Measurements from ENCODE around the gene ORMDL3.
"Not testable (repeated sequence)": the region's sequence is repeated elsewhere in the genome, so short reads cannot be mapped to it uniquely, and the experiment has no call there.

ORMDL3 gene

DNA sequence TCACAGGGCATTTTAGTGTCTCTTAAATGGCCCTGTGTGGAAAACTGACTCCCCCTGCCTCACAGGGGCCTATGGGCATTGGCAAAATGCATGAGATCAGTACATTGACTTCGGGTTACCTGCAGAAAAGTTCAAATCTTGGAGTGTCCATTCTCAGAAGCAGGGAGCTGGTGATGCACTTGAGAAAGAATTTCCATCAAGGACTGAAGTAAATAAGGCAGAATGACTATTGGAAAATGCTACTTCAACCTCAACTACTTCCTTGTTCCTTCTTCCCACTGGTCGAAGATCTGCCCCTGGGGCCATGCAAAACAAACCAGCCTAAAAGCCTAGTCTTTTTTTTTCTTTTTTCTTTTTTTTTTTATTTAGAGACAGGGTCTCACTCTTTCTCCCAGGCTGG, 21.6 kb upstream of the ORMDL3 start:
- DNase-seq (ENCODE audit: low read depth, low spot score) = no peak

DNA sequence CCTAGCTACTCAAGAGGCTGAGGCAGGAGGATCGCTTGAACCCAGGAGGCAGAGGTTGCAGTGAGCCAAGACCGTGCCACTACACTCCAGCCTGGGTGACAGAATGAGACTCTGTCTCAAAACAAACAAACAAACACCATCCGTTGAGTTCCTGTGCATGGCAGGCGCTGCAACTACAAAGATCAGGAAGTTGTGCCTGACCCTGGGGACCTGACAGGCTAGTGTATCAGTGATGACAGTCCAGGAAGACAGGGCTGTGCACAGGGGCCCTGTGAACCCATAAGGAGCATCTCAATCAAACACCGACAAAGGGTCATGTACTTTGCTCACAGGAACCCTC, 21.1 kb upstream of the ORMDL3 start:
- DNase-seq (ENCODE audit: low read depth, low spot score) = not testable (repeated sequence)

DNA sequence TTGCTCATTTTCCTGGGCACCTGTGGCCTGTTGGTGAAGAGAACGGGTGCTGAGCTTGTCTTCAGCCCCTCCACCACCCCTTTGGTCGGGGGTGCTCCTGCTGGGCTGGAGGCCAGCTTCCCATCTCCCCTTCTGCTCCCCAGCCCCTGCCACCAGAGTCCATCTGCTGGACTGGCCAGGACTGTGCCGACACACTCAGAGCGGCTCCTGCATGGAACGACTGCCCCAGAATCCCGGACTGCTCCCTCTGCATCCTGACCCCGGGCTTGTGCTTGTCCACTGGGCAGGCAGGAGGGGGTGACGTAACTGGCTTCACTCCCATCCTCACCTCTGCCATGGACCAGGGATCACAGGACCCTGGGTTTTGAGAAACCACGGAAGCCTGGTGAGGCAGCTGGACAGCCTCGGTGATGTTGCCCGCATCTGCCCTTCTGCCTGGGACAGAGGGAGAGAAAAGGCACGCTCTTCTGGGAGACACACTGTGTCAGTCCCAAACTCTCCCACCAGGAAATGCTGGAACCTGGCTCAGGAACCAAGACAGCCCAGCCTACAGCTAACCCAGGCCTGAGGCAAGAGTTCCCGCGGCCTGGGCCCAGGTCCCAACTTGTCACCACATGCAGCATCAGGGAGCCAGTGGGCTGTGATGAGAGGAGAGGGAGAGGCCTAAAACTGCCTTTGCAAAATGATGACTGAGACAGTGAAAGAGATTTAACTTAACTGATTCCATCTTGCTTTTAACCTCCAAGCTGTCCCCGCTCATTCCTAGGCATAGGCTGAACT, 19.3 kb upstream of the ORMDL3 start:
- no peak for DNase-seq (ENCODE audit: low read depth, low spot score)

DNA sequence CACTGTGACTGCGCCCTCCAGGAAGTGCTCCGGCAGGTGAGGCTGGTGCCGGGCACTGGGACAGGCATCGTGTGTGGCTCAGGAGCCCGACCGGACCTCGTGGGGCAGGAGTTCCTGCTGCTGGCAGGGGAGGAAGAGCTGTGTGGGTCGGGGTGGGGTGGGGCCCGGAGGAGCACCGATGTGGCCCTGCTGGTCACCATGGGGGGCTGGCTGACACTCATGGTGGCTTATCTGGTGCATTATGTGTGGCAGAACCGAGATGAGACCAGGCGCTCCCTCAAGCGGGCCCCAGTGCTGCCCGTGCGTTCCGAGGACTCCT, 17.0 kb upstream of the ORMDL3 start:
- no peak for DNase-seq (ENCODE audit: low read depth, low spot score)

DNA sequence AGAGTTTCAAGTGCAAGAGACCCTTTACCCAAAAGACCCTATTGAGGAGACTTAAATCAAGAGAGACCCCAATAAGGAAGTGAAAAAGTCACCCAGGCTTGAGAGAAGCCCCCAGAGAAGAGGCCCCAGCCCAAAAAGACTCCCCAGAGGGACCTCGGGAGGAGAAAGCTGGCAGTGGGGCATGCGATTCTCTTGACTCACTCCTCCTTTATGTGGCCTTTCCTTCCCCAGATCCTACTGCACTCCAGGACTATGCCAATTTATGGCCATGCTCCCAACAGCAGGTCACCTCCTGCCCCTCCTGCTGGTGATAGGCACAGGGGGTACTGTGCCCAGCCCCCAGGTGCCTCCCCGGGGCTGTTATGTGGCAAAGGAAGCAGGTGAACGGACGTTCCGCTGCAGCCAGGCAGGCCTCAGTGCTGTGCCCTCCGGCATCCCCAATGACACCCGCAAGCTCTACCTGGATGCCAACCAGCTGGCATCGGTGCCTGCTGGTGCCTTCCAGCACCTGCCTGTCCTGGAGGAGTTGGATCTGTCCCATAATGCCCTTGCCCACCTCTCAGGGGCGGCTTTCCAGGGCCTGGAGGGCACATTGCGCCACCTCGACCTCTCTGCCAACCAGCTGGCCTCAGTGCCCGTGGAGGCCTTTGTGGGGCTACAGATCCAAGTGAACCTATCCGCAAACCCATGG, 16.4 kb upstream of the ORMDL3 start:
- DNase-seq (ENCODE audit: low read depth, low spot score) = no peak

DNA sequence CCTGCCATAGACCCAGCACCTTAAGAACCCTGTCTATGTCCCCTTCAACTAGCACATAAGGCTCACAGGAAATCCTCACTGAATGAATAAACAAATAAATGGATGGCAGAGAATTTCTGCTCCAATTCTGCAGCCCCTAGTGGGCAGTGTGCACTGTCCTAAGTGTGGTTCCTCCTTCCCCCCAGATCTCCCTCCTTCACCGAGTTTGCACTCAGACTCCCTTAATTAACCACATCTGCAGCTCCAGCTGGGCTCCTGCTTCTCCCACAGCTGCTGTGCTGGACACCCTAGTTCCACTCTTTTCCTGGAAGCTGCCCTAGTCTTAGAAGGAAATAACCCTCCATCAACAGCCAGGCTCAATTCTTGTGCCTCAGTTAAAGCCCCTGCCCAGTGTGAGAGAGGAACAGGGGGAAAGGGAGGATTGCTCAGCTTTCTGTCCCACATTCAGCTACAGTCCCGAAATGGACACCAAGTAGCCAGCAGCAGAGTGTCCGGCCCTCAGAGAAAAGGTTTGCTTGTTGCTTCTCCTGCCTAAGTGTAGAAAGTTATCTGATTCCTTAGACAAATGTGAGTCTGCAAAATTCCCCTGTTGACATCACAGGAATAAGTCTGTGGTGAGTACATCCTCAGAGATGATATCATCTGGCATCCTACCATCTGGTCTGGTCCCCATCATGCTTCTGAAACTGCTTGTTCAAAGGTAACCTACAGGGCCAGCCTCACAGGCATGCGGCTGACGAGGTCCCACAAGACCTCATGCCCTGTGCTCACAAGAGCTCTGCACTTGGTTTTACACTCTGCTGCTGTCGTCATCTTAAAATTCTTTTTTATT, 12.4 kb upstream of the ORMDL3 start:
- DNase-seq (ENCODE audit: low read depth, low spot score) = no peak

DNA sequence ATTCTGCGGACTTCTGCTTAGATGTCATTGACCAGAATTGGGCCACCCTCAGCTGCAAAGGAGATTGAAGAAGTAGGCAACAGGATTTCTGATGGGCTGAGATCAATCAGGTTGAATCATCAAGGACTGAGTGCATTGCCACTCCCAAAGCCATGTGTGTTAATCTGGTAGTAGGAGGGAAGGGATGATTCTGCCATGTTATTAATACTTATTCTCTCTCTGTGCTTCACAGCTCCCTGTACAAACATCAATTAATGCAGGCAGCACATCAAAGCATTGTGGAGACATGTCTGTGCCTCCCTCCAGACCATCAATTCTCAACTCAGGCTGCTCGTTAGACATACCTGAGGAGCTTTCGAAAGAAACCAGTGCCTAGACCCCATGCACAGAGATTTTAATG, 11.7 kb upstream of the ORMDL3 start:
- DNase-seq (ENCODE audit: low read depth, low spot score) = no peak

DNA sequence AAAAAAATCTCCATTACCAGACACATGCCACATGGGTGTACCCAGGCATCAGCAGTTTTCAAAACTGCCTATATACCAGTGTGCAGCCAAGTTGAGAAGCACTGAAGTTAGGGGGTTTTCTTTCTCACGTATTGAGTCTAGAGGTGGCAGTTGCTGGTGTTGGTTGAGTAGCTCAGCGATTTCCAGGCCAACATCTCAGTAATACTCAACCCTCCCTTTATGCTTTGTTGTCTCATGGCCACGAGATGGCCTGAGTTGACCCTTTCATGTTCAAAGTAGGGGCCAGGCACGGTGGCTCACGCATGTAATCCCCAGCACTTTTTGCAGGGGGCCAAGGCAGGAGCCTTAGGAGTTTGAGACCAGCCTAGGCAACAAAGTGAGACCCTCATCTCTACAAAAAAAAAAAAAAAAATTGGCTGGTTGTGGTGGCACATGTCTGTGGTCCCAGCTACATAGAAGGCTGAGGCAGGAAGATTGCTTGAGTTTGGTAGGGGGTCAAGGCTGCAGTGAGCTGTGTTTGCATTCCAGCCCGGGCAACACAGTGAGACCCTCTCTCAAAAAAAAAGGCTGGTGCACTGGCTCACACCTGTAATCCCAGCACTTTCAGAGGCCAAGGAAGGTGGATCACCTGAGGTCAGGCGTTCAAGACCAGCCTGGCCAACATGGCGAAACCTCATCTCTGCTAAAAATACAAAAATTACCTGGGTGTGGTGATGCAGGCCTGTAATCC, 10.9 kb upstream of the ORMDL3 start:
- DNase-seq (ENCODE audit: low read depth, low spot score) = no peak

DNA sequence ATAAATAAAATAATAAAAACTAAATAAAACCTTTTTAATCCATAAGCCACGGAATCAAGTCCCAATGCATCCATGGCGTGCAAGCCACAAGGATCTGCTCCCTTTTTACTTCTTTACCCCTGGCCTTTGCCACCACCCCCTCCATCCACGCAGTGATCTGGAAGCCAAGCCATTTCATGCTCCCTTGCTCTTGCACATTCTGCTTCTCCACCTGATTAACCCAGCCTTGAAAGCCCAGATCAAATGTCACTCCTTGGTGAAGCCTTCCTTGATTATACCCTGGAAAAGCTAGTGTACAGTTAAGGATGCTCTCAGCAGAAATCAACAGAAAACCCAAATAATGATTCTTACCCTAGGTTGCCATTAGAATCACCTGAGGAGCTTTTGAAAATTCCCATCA, 10.0 kb upstream of the ORMDL3 start:
- no peak for DNase-seq (ENCODE audit: low read depth, low spot score)

DNA sequence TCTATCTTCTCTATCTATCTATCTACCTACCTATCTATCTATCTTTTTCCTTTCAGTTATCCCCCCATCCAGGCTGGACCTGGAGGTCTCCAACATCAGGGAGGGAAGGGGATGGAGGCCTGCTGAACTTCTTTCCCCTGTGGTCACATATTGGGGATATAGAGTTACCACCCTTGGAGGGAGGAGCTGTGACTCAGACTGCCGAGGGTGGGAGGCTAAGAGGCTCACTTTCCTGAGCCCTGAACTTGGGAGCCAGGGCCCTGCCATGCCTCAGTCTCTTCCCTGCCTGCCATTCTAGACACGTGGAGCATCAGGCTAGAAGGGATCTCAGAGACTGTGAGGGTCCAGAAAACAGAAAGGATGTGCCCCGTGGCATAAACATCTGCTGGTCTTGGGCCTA, 8.5 kb upstream of the ORMDL3 start:
- DNase-seq (ENCODE audit: low read depth, low spot score) = no peak

DNA sequence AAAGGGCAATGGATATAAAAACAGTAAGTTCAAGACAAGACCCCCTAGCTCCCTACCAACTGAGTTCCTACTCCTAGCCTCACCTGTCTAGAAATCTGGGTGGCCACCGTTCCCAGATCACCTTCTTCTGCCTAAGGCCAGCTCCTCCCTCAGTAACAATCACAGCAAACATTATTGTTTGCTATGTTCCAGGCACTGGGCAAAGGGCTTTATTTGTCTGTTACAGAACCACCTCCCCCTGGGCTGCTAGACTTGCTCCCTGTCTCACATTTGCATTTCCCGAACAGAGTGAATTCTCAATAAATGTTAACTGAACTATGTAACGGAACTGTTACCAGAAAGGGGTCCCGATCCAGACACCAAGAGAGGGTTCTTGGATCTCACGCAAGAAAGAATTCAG, 6.9 kb upstream of the ORMDL3 start:
- no peak for DNase-seq (ENCODE audit: low read depth, low spot score)

DNA sequence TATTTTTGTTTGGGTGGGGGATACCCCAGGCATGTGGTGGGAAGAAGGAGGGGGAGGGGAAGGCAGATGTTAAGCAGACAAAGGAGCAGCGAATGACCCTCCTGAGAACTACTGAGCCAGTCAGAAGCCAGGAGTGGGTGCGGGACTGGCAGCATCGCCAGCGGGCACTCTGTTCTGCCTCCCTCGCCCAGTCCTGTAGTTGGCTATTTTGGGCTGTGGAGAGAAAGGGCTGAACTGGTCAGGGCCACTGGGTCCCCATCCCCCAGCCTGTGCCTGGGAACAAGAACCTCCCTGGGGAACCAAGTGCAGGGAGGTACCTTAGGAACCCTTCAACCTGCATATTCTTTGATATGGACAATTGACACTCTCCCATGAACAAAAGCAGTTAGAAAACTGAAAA, 6.5 kb upstream of the ORMDL3 start:
- DNase-seq (ENCODE audit: low read depth, low spot score) = no peak

DNA sequence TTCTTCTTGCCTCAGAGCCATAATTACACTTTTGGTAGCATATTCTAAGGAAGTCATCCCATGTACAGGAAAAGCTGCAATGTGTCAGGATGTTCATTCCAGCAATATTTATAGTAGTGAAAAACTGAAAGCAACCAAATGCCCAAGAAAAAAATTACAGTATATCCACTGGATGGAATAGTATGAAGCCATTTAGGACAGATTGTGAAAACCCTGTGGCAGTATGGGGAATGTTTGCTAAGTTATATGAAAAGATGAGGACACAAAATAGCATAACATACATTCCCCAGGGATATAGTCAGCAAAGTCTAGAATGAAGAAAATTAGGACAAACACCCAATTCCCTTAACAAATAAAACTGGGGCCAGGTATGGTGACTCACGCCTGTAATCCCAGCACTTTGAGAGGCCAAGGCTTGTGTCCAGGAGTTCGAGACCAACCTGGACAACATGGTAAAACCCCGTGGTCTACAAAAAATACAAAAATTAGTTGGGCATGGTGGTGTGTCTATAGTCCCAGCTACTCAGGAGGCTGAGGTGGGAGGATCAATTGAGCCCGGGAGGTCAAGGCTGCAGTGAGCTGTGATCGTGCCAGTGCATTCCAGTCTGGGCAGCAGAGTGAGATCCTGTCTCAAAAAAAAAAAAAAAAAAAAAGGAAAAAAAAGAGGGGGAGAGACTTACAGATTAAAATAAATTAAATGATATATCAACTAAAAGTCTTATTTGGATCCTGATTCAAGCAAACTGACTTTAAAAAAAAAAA, 2.4 kb upstream of the ORMDL3 start:
- no peak for DNase-seq (ENCODE audit: low read depth, low spot score)

DNA sequence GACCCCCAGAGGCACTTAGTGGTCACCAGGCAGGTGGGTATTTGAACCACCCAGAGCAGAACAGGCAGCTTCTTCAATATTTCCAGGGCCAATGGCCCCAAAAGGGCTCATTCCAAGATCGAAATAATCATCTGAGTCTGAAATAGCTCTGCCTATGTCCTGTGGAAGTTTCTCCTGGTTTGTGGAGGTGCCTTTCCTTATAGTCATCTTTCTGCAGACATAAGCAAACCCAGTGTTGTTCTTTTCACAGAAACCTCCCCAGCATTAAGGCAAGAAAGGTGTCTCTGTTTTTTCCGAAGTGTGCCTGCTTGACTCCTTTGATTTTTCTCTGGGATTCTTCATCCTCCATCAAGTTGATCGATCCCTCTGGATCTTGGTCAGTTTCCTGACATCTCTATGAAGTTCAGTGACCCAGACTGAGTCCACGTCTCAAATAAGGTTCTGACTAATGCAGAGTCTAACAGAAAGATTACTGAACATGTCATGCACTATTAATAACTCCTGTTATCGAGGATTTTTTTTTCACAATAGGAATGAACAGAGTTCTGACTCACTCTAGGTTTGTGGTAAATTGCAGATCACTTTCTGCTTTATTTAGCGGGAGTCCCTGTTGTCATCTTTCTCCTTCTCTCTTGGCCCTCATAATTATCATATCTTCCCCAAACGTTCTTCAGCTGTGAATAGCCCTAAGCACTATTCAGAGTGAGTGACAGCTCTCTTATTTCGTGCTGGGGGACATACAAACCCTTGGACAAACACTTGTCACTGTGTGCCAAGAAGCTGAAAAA, 1.7 kb upstream of the ORMDL3 start:
- no peak for DNase-seq (ENCODE audit: low read depth, low spot score)

DNA sequence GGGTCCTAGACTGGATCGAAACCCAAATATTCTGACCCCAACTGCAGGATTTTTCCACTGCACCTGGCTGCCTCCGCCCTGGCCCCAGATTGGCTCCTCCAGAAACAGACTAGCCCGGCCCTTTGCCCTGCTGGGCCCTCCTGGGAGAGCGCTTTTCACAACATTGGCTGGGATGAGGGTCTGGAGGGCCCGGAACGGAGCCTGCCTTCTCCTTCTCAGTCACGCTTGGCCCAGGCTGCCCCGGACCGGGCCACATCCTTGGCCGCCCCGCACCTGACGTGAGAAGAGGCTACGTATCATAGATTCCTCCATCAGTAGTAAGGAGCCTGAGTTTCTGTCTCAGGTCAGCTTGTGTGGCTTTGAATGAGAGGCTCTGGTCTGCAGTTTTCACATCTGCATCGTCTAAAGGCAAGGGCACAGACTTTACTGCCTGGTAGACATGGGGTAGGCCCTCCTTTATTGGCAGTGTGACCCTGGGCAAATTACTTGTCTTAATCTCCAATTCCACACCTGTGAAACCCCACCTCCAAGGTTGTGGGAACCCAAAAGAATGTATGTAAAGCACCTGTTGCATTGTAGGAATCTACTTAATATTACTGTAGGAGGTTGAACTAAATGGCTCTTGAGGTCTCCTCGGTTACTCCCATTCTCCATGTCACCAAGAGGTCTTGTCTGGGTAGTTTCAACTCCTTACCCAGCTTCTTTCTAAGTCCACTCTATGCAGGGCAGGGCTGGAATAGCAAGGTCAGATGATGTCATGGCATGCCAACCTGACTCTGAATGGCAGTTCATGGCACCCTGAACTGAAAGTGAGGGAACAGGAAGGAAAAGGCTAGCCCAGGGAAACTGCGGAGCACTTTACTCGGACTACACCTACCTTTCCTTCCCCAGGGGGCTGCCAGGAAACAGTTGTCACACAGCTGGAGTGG, 792 bp upstream of the ORMDL3 start:
- no peak for DNase-seq (ENCODE audit: low read depth, low spot score)

DNA sequence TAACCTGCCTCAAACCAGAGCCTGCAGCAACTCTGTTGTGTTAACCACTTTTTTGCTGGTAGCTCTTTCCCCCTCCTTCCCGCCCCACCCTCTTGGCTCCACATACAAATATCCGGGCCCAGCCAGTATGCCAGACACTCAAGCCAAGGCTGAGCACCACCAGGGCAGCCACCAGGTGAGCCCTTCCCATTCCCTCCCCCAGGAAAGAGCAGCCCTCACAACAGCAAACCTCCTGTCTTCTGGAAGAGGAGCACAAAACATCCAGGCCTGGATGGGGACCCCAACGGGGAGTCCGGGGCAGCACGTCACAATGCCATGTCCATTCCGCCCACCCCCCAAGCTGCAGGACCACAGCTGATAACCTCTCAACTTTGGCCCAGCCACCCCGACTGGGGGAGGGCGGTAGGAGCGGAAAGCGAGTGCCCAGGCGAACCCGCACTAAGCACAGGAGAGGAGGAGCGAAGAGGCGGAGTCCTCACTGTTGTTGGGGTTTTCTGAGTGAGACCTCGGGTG, 757 bp downstream of the ORMDL3 start:
- no peak for DNase-seq (ENCODE audit: low read depth, low spot score)

DNA sequence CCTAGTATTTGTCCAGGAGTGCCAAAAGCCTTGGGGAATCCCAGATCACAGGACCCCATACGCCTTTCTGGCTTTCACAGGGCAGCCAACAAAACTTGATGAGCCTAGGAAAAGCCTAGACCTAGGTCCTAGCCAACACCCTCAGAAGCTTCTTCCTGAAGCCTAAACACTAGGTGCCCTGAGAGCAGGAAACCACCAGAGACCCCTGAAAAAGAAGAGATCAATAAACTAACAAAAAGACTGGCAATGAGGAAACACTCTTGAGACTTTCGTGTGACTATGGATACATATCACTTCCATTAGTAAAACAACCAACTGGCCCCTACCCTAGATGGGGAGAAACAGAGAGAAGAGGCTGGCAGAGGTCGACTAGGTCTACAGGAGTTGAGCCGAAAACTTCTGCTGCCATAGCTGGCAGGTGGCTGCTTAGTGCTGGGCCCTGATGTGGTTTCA, 1.2 kb downstream of the ORMDL3 start:
- DNase-seq (ENCODE audit: low read depth, low spot score) = no peak

DNA sequence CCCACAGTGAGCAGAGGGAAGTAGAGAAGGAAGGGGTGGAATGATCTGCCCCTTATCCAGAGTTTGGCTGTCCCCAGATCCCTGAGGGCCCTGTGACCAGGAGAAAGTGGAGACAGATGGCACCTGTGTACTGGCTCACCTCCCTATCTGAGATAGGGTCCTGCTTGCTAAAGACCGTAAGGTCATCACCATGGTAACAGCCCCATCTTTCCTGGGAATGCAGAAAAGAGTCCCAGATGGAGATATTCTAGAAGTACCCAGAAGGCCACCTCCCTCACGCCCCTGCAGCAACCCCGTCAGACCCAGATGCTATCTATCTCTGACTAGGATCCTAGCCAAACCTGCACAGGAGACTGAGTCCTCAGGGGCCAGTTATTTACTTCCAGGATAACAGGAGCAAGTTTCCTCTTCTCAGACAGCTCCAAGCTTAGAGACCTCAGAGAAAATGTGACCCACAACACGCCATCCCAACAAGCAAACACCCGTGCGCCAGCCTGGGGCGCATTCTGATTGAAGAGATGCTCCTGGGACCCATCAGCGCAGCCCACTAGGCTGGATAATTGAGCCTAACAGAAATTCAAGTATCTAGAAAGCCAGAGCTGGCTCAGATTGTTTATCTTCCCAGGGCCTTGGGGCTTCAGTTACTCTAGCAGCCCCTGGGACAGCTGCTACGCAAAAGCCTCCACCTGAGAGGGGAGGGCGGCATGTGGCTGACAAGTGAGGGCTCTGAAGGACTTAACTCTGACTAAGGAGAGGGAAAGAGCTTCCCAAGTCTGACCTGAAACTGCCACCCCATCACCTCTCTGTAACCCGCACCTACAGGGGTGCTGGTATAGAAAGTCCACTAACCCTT, 1.9 kb downstream of the ORMDL3 start:
- DNase-seq (ENCODE audit: low read depth, low spot score) = no peak
